Measurements from ENCODE around the gene MMP3. TPM values are rescaled to one million over a fixed set of nuclear protein-coding genes. Genes with fewer than 3 reads are reported as not detected.
"Not testable (repeated sequence)": the region's sequence is repeated elsewhere in the genome, so short reads cannot be mapped to it uniquely, and the experiment has no call there.

Gene MMP3
- total RNA-seq, 4 donors from 2014 or later, result 10.4 to 201 (median 80.5) TPM

DNA sequence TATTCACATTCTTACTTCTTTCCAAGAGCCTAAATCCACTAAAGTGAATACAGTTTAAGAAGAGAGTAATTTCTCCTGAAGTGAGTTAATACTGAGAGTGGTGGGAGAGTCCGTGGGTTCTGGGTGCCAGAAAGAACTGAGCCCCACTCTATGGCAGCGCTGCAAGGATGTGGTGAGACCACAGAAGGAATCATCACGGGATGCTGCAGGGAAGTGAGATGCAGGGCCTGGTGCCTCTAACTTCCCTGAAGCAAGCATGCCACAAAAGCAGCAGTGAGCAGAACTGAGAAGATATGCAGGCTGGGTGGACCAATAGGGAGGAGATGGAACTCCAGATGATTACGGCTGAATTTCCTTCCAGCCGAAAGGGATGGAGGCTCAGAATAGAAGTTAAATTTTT, 36.4 kb upstream of the MMP3 start:
- Histone ChIP-seq H3K27ac (no peak overlapping the region), H3K9me3 (no peaks in the 10 kb centered on the region), H3K36me3 (no peaks in the 10 kb centered on the region), H3K4me1 (no peaks in the 10 kb centered on the region), H3K4me3 (no peak overlapping the region), H3K27me3 (no peaks in the 10 kb centered on the region)
- in situ Hi-C loops (cut with MboI; ENCODE audit: low sequenced_read_pairs in 4 of 4), result no loop called here
- ATAC-seq, result no peak
- intact Hi-C loops (cut with DNase I; ENCODE audit: low total_unique reads), result no loop called here
- no peak for DNase-seq
- TF ChIP-seq, protein P1, sequence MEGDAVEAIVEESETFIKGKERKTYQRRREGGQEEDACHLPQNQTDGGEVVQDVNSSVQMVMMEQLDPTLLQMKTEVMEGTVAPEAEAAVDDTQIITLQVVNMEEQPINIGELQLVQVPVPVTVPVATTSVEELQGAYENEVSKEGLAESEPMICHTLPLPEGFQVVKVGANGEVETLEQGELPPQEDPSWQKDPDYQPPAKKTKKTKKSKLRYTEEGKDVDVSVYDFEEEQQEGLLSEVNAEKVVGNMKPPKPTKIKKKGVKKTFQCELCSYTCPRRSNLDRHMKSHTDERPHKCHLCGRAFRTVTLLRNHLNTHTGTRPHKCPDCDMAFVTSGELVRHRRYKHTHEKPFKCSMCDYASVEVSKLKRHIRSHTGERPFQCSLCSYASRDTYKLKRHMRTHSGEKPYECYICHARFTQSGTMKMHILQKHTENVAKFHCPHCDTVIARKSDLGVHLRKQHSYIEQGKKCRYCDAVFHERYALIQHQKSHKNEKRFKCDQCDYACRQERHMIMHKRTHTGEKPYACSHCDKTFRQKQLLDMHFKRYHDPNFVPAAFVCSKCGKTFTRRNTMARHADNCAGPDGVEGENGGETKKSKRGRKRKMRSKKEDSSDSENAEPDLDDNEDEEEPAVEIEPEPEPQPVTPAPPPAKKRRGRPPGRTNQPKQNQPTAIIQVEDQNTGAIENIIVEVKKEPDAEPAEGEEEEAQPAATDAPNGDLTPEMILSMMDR (IDR thresholded peaks at IDR 0.05 in 4 of 5, conservative IDR thresholded peaks at IDR 0.05 in 1 of 5), result no peak
- TF ChIP-seq POLR2A (IDR thresholded peaks at IDR 0.05), result no peak

- ATAC-seq (no peak), DNase-seq (no peak)
- Histone ChIP-seq H3K9me3 (no peaks in the 10 kb centered on the region), H3K27me3 (no peaks in the 10 kb centered on the region), H3K4me1 (no peaks in the 10 kb centered on the region), H3K27ac (no peak overlapping the region), H3K36me3 (no peaks in the 10 kb centered on the region), H3K4me3 (no peak overlapping the region)
- in situ Hi-C loops (cut with MboI; ENCODE audit: low sequenced_read_pairs in 4 of 4), result no loop called here
- TF ChIP-seq POLR2A (IDR thresholded peaks at IDR 0.05), result no peak
- TF ChIP-seq, protein P1 (IDR thresholded peaks at IDR 0.05 in 4 of 5, conservative IDR thresholded peaks at IDR 0.05 in 1 of 5), result no peak
- intact Hi-C loops (cut with DNase I; ENCODE audit: low total_unique reads), result no loop called here
These were observed 35.2 kb upstream of the MMP3 start for GRCh38 chr11:102878595-102878994.

GRCh38 chr11:102874852-102875251, 31.4 kb upstream of the MMP3 start, which contains the start of gene MMP12:
Gene MMP12, minus strand, starts transcription at chr11:102874982. Its CDS starts 45 bp downstream, at chr11:102874937.
- Histone ChIP-seq H3K27ac (no peak within 1 kb of the TSS), H3K27me3 (no peaks in the 10 kb centered on the region), H3K9me3 (no peaks in the 10 kb centered on the region), H3K4me3 (no peak within 1 kb of the TSS), H3K36me3 (no peaks in the 10 kb centered on the region), H3K4me1 (no peaks in the 10 kb centered on the region)
- intact Hi-C loops (cut with DNase I; ENCODE audit: low total_unique reads) (no loop called here), in situ Hi-C loops (cut with MboI; ENCODE audit: low sequenced_read_pairs in 4 of 4) (no loop called here)
- ATAC-seq (no peak), DNase-seq (no peak)
- TF ChIP-seq POLR2A (IDR thresholded peaks at IDR 0.05), result no peak
- TF ChIP-seq, protein P1 (IDR thresholded peaks at IDR 0.05 in 4 of 5, conservative IDR thresholded peaks at IDR 0.05 in 1 of 5), result no peak

DNA sequence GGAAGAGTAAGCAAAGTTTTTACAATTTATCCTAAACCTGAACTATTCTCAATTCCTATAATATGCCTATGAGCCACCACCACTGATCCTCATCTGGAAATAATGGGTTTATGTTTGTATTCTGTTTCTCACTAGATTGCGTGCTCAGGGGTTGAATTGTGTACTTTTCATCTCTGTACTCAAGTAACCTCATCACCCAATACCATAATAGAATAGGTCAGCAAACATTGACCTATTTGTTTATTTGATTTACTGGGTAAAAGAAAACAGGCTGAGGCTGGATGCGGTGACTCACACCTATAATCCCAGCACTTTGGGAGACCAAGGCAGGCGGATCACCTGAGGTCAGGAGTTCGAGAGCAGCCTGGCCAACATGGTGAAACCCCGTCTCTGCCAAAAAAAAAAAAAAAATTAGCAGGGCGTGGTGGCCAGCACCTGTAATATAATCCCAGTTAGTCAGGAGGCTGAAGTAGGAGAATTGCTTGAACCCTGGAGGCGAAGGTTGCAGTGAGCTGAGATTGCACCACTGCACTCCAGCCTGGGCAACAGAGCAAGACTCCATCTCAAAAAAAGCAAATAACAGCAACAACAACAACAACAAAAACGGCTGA, 26.1 kb upstream of the MMP3 start:
- ATAC-seq; H3K9me3 ChIP-seq; intact Hi-C loops (cut with DNase I; ENCODE audit: low total_unique reads); H3K4me3 ChIP-seq; in situ Hi-C loops (cut with MboI; ENCODE audit: low sequenced_read_pairs in 4 of 4); DNase-seq; H3K4me1 ChIP-seq; H3K27ac ChIP-seq; H3K36me3 ChIP-seq; H3K27me3 ChIP-seq: not testable (repeated sequence)

DNA sequence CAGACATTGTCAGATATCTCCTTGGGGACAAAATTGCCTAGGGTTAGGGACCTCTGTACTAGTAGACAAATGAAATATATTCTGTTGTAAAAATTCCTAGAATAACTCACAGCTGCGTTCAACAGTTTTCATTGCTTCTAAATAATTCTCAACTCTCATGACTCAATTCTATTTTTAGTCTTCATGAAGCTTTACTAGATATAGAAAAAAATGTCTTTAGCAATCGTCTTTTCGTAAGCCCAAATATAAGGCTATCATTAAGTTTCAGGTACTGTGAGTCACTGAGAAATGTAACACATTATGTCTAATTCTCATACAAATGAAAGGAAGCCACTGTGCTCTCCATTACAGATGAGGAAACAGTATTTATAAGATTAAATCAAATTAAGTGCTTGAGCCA, 24.9 kb upstream of the MMP3 start:
- TF ChIP-seq POLR2A (IDR thresholded peaks at IDR 0.05), result no peak
- TF ChIP-seq, protein P1 (IDR thresholded peaks at IDR 0.05 in 4 of 5, conservative IDR thresholded peaks at IDR 0.05 in 1 of 5), result no peak
- DNase-seq (no peak), ATAC-seq (no peak)
- no peaks in the 10 kb centered on the region for H3K9me3 ChIP-seq
- no peak overlapping the region for H3K27ac ChIP-seq
- no peaks in the 10 kb centered on the region for H3K36me3 ChIP-seq
- H3K4me1 ChIP-seq, result no peaks in the 10 kb centered on the region
- H3K27me3 ChIP-seq, result no peaks in the 10 kb centered on the region
- no peak overlapping the region for H3K4me3 ChIP-seq
- in situ Hi-C loops (cut with MboI; ENCODE audit: low sequenced_read_pairs in 4 of 4), result no loop called here
- intact Hi-C loops (cut with DNase I; ENCODE audit: low total_unique reads), result no loop called here

Measured in gastrocnemius medialis (tissue), 4 donors.